ENCODE measurements around the gene LMTK2. TPM values are rescaled to one million over a fixed set of nuclear protein-coding genes. Genes with fewer than 3 reads are reported as not detected.

Gene LMTK2
- total RNA-seq, 1 donor from 2014 or later, result 12.9 TPM

DNA sequence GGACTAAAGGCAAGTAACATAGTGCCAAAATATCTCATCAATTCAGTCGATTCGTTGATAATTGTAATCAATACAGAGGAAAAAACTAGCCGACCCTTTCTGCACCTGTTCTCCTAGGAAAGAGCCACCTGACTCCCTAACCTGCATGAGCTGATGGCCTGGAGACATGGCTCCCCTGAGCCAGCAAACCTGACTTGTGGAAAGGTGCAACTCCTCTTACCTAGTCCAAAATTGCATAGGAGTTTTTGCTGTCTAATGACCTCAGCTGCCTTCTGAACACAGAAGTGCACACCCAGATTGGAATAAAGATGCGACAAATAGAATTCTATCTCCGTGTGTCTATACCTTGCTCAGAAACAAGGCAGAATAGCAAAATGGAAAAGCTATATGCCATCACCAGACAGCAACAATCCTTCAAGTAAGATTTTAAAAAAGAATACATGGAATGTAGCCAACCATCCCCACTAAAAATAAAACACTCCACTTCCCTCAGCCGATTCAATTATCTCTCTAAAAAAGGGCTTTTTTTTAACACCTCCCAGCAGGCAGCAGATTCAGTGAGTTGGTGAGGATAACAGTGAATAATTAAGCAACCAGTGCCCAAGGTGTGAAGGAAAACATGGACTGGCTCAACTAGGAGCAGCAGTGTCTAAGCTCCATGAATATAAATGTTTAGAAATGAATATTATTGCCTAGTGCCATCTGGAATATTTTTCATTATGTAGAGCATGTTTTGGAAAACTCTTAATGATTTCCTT, 26.6 kb upstream of the LMTK2 start:
- TF ChIP-seq CTCF (IDR thresholded peaks at IDR 0.05; ENCODE audit: insufficient read depth, low read length, severe bottlenecking), result no peak

GRCh38 chr7:98081319-98081718, 25.3 kb upstream of the LMTK2 start:
- no peaks in the 10 kb centered on the region for H3K27me3 ChIP-seq (ENCODE audit: control insufficient read depth, insufficient read depth, low read length)
- no peak for TF ChIP-seq CTCF (IDR thresholded peaks at IDR 0.05; ENCODE audit: insufficient read depth, low read length, severe bottlenecking)
- no peaks in the 10 kb centered on the region for H3K36me3 ChIP-seq (ENCODE audit: control insufficient read depth, insufficient read depth, low read length)
- H3K4me3 ChIP-seq (ENCODE audit: low read depth, low read length), result no peak overlapping the region
- DNase-seq (ENCODE audit: low read depth) (no peak), FAIRE-seq (no peak)

More for the DNA sequence above, 26.6 kb upstream of the LMTK2 start:
- Histone ChIP-seq H3K36me3 (ENCODE audit: control insufficient read depth, insufficient read depth, low read length) (no peaks in the 10 kb centered on the region), H3K27me3 (ENCODE audit: control insufficient read depth, insufficient read depth, low read length) (no peaks in the 10 kb centered on the region), H3K4me3 (ENCODE audit: low read depth, low read length) (no peak overlapping the region)
- no peak for FAIRE-seq
- no peak for DNase-seq (ENCODE audit: low read depth)

DNA sequence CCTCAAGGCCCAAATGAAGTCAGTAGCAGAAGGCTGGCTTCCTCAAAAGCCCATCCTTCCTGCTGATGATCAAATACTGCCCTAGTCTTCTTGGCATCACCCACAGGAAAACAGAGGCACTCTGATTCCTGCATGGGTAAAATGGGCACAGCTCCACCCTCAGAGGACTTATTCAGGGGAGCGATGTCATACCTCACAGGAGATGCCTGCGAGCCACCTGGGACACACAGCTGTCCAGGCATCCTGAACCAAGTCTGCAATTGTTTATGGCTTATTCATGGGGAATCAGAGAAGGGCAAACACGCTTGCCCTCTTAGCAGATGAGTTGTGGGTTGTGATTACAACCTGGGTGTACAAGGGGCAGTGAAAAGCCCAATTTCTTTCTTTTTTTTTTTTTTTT, 22.0 kb upstream of the LMTK2 start:
- TF ChIP-seq CTCF (IDR thresholded peaks at IDR 0.05; ENCODE audit: insufficient read depth, low read length, severe bottlenecking), result no peak
- Histone ChIP-seq H3K4me3 (ENCODE audit: low read depth, low read length) (no peak overlapping the region), H3K27me3 (ENCODE audit: control insufficient read depth, insufficient read depth, low read length) (no peaks in the 10 kb centered on the region), H3K36me3 (ENCODE audit: control insufficient read depth, insufficient read depth, low read length) (no peaks in the 10 kb centered on the region)
- FAIRE-seq (peak; percentile 66), DNase-seq (ENCODE audit: low read depth) (peak; percentile 11)

DNA sequence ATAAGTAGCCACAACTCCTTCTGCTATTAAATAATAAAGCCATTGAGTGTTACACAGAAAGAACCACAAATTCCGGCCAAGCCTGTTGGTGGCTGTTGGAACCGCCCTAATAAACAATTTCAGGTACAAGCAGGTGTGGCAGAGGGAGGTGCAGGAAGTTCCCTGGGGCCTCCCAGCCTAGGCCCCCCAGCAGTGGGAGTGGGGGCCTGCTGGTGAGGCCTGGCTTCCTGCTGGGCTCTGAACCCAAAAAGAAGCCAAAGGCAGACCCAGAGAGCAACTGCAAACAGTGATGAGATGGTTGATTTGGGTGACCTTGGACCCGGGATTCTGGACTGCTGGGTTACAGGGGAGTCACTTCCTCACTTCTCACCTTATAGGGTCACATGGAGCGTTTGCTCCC, 21.0 kb upstream of the LMTK2 start:
- Histone ChIP-seq H3K4me3 (ENCODE audit: low read depth, low read length) (no peak overlapping the region), H3K36me3 (ENCODE audit: control insufficient read depth, insufficient read depth, low read length) (no peaks in the 10 kb centered on the region), H3K27me3 (ENCODE audit: control insufficient read depth, insufficient read depth, low read length) (no peaks in the 10 kb centered on the region)
- no peak for TF ChIP-seq CTCF (IDR thresholded peaks at IDR 0.05; ENCODE audit: insufficient read depth, low read length, severe bottlenecking)
- DNase-seq (ENCODE audit: low read depth), result no peak
- peak; percentile 64 for FAIRE-seq

DNA sequence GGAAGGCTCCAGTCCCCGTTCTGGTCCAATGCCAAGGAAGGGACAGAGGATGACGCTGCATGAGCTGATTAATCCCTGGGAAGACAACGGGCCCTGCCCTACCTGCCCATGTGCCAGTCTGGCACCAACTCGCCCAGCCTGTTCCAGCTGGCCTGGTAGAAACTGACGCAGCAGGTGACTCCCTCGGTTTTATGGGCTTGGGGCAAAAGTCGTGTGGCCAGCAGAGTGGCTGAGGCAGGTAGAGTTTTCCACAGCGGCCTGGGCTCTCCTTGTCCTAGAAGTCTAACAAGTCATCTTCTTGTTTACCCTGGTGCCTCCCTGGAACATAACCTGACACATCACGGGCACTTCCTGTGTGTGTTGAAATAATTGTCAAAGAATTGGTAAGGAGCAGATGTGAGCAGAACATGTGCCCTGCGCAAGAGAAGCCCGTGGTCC, 20.4 kb upstream of the LMTK2 start:
- Histone ChIP-seq H3K4me3 (ENCODE audit: low read depth, low read length) (no peak overlapping the region), H3K27me3 (ENCODE audit: control insufficient read depth, insufficient read depth, low read length) (no peaks in the 10 kb centered on the region), H3K36me3 (ENCODE audit: control insufficient read depth, insufficient read depth, low read length) (no peaks in the 10 kb centered on the region)
- TF ChIP-seq CTCF (IDR thresholded peaks at IDR 0.05; ENCODE audit: insufficient read depth, low read length, severe bottlenecking), result no peak
- FAIRE-seq, result peak; percentile 92
- peak; percentile 89 for DNase-seq (ENCODE audit: low read depth)

DNA sequence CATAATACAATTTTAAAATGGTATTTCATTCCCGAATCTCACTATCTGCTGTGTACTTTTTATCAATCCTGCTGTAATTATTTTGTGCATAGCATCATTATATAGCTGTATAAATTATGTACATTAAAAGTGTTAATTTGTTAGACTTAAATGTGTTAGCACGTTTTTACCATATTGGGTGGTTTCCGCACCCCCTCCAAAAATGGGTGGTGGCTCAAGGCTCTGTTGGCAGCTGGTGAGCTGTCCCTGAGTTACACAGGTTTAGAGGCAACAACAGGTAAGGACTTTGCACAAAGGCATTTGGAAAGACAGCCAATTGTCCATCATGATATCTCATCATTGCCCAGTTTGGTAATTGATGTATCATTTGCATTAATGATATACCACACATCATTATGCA, 18.6 kb upstream of the LMTK2 start:
- H3K27me3 ChIP-seq (ENCODE audit: control insufficient read depth, insufficient read depth, low read length), result no peaks in the 10 kb centered on the region
- H3K36me3 ChIP-seq (ENCODE audit: control insufficient read depth, insufficient read depth, low read length), result no peaks in the 10 kb centered on the region
- H3K4me3 ChIP-seq (ENCODE audit: low read depth, low read length), result no peak overlapping the region
- no peak for DNase-seq (ENCODE audit: low read depth)
- no peak for FAIRE-seq
- TF ChIP-seq CTCF (IDR thresholded peaks at IDR 0.05; ENCODE audit: insufficient read depth, low read length, severe bottlenecking), result no peak

Measured in bronchial epithelial cell (primary cell).